Measurements from ENCODE around the gene CABLES2.

The CABLES2 gene

DNA sequence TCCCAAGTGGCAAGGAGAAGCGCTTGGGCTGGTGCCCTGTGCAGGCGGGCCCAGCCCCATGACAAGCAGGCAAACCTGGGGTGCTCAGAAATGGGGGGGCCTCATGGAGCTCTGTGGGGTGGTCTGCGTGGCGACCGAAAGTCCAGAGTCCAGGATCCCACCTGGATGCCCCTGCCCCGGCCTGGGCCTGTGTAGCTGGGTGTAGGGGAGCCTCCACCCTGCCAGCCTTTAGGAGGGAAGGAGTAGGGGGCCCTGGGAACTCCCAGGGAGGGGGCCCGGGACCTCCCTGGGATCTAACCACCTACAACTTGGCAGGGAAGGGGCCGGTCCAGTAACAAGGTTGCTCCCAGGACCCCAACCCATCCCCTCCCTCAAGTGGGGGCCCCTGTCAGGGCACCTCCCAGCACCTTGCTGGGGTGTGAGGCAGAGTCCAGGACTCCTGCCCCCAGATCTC is 35.5 kb downstream of the CABLES2 start:
- H3K4me3 ChIP-seq (replicated peaks; ENCODE audit: low read depth, low read length): no peak overlapping the region
- TF ChIP-seq, protein P1, sequence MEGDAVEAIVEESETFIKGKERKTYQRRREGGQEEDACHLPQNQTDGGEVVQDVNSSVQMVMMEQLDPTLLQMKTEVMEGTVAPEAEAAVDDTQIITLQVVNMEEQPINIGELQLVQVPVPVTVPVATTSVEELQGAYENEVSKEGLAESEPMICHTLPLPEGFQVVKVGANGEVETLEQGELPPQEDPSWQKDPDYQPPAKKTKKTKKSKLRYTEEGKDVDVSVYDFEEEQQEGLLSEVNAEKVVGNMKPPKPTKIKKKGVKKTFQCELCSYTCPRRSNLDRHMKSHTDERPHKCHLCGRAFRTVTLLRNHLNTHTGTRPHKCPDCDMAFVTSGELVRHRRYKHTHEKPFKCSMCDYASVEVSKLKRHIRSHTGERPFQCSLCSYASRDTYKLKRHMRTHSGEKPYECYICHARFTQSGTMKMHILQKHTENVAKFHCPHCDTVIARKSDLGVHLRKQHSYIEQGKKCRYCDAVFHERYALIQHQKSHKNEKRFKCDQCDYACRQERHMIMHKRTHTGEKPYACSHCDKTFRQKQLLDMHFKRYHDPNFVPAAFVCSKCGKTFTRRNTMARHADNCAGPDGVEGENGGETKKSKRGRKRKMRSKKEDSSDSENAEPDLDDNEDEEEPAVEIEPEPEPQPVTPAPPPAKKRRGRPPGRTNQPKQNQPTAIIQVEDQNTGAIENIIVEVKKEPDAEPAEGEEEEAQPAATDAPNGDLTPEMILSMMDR (IDR thresholded peaks at IDR 0.05; ENCODE audit: low read length, missing control alignments): no peak
- DNase-seq (ENCODE audit: low read depth): no peak

DNA sequence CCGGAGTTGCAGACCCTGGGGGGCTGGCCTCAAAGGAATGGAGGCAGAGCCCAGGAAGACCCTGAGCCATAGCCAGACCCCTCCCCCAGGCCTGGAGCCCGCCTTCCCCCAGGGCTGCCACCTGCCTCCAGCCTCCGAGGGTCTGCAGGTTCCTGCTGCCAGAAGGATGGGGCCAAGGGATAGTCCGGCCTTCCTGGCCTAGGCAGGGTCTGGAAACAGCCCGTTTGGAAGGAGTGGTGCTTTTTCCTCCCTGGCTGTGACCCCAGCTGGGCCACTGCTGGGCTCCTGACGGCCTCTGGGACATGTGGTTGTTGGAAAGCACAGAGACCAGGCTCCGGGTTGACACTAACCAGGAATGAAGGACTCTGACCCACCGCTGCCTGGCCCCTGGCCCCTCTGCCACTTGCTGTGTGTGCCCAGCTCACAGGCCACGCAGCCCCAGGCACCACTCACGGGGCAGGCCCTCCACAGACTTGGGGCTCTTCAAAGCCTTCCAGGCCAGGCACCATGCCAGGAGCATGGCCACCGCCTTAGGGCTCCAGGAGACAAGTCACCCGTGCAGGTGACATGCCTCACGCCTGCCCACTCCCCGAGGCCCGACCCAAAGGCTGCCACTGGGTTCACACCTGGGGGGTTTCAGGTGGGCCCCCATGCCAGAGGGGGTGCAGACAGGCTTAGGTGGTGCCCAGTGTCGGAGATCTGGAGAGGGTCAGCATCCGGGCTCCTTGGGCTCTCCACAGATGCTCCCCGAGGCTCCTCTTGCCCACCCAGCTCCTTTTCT is 36.1 kb downstream of the CABLES2 start:
- TF ChIP-seq, protein P1 (IDR thresholded peaks at IDR 0.05; ENCODE audit: low read length, missing control alignments): no peak
- DNase-seq (ENCODE audit: low read depth): no peak
- no peak overlapping the region for H3K4me3 ChIP-seq (replicated peaks; ENCODE audit: low read depth, low read length)

DNA sequence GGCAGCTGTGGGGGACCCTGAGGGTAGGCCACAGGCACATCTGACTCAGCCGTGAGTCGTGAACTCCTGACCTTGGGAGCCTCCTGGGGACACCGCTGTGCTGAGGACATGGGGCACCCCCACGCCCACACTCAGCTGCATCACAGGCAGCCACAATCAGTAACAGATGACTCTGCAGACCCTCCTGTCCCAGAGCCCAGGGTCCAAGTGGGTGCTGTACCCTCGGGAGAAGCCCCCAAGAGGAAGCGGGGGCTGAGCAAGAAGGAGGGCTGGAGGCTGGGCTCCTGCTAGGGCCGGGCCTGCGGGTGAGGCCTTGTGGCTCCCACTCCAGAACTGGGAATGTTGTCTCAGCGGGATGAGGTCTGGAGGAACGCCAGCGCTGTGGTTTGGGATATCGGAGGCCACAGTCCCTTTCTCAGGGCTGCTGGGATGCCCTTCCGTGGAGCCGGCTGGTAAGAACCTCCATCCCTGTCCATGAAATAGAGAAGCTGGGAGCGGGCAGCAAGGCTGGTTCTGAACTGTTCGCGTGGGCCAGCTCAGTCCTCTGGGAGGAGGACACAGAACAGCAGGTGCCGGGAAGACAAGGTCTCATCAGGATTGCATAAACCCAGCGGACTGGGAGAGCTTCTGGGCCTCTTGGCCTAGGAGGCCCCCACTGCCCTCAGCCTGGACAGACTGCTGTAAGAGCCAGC is 36.8 kb downstream of the CABLES2 start:
- peak; percentile 75 for DNase-seq (ENCODE audit: low read depth)
- H3K4me3 ChIP-seq (replicated peaks; ENCODE audit: low read depth, low read length): no peak overlapping the region
- TF ChIP-seq, protein P1 (IDR thresholded peaks at IDR 0.05; ENCODE audit: low read length, missing control alignments): no peak

DNA sequence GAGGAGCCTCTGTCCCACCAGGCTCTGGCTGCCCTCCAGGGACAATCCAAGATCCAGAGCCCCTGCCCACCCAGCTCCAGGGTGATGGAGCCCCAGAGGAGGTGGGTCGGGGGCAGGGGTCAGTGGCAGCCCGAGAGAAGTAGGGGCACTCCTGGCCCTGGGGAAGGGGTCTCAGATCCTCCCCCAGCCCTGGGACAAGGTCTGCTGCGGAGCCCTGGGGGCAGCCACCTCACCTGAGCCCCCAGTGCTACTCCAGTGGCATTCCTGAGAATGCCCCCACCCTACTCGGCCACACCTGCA is 37.3 kb downstream of the CABLES2 start:
- TF ChIP-seq, protein P1 (IDR thresholded peaks at IDR 0.05; ENCODE audit: low read length, missing control alignments): no peak
- H3K4me3 ChIP-seq (replicated peaks; ENCODE audit: low read depth, low read length): no peak overlapping the region
- no peak for DNase-seq (ENCODE audit: low read depth)

DNA sequence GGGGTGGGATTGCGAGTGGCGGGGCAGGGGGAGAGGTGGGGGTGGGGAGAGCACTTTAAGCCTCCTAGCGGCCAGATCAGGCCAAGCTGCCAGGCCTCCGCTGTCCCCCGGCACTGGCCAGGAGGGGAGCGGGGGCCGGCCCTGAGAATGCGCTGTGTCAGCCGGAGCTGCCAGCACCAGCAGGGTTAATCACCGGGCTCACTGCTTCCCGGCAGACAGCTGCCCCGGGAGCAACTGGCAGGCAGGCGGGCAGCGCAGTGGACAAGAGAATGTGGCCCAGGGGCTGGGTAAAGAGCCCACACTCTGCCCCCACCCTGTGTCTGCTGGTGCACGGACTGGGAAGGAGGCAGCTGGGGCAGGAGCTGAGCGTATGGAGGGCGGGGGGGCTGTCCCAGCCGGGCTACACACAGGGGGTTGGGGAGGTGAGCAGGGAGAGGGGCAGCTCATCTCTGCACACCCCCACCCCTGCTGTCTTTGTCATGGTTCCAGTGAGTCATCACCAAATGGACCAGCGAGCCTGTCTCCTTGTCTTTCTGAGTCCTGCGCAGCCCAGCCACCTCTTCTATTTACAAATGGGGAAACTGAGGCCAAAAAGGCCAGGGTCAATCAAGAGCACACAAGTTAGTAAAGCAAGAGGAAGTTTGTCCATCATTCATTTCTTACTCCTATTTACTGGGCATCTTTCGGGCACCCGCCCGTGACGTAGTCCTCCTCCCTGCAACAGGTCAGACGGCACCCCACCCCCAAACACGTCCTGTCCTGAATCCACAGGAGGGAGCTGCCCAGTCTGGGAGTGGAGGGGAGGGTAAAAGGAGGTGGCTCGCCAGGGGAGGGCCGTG is 37.9 kb downstream of the CABLES2 start:
- no peak overlapping the region for H3K4me3 ChIP-seq (replicated peaks; ENCODE audit: low read depth, low read length)
- TF ChIP-seq, protein P1 (IDR thresholded peaks at IDR 0.05; ENCODE audit: low read length, missing control alignments): peak; percentile 19
- DNase-seq (ENCODE audit: low read depth): peak; percentile 51

DNA sequence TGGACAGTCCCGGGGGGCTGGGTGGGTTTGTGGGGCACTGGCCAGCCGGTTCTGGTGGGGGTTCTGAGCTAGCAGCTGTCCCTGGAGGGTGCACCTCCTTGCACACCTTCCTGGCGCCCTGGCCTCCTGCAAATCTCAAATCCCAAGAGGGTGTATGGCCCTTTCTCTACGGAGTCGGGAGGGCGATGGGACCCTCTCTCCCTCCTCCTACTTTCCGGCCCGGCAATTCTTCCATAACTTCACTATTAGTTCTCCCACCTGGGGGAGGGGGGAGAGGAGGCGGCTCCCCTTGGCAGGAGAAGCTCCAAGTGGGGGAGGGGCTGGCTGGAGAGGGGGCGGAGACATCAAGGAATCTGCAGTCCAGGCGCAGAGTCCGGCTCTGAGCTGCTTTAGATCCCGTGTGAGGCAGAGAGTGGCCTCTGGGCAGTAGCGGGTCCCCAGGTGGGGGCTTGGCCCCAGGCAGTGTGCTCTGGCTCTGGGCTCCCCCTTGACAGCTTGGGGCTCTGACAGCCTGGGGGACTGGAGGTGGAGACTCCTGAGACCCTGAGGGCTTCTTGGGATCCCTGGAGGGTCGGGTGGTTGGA is 38.6 kb downstream of the CABLES2 start:
- TF ChIP-seq, protein P1 (IDR thresholded peaks at IDR 0.05; ENCODE audit: low read length, missing control alignments): no peak
- H3K4me3 ChIP-seq (replicated peaks; ENCODE audit: low read depth, low read length): no peak overlapping the region
- no peak for DNase-seq (ENCODE audit: low read depth)

All from fibroblast of pulmonary artery (primary cell).